HG03064 (cell line): Measurements from ENCODE around the gene GBE1.

Experiments used
- ATAC-seq: cut with Tn5 transposase; IDR thresholded peaks from one replicate; pipeline ENCODE4 v1.9.1; 2021; ENCODE audit warnings: low read depth; ENCODE audit not compliant: unreplicated experiment

GBE1 gene

GRCh38 chr3:81483046-81483445 is 278.4 kb downstream of the GBE1 start:
- no peak for ATAC-seq

DNA sequence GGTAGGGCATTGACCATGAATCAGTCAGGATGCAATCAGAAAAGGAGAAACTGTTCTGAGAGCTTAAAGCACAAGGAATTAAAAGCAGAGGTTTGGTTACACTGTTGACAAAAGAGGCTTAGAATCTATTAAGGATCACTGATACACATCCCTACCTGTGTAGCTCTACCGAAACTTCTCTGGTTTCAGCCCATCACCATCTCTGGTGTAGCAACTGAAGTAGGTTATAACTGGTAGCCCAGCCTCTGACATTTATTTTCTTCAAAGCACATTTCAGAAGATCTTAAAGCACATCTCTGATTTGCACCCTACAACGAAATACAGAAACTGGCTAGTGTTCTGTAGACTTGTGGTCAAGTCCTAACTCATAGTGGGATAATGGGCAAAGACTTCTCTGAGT is 283.7 kb downstream of the GBE1 start:
- no peak for ATAC-seq

GRCh38 chr3:81476692-81477091 is 284.8 kb downstream of the GBE1 start:
- no peak for ATAC-seq

DNA sequence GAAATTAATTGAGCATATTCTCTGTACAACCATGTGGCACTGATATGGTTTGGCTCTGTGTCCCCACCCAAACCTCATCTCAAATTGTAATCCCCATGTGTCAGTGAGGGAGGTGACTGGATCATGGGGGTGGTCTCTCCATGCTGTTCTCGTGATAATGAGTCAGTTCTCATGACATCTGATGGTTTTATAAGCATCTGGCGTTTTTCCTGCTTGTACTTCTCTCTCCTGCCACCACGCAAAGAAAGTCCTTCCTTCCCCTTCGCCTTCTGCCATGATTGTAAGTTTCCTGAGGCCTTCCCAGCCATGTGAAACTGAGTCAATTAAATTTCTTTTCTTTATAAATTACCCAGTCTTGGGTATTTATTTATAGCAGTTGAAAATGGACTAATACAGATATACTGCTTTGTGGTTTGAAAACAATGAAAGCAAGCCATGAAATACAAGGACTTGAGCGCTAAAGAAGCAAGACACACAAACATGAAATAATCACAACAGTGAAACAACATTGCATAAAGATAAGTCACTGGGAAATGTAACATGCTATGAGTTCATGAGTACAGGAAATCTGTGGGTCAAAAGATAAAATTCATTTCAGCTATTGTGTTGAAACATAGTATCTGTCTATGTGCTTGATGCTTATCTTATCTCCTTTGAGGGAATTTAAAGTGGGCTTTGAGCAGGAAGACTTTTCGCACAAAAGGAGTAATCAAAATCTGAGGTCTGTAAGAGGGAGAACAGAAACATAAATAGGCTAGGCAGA is 288.7 kb downstream of the GBE1 start:
- no peak for ATAC-seq

DNA sequence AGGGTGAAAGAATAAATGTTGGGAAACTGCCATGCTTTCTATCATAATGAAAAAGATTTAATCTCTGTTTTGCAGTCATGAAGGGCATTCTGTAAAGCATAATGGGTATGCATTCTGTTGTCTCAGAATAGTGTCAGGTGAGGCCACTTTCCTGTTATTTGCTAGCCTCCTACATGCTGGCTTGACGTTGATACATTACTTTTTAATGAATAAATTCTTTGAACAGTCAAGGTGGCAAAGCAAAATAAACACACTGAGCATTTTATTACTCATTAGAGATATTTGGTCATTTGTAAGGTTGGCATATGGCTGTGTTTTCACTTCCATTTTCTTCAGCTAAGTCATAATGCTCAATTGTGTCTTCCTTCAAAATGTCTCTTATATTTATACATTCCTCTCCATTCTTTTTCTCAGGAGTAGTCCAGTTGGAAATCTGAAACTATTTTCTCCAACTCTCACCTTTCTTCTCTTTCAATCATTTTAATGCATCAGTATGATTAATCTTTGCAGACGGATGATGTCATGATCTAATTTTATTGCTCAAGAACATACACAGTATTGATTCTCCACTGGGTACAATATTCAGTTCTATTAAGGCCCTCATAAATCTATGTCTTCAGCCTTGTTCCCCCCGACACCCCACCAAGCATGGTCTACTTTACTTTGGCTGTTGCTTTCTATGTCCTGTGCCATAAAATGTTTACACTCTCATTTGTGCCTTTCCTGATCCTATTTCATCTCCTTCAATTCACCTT is 290.7 kb downstream of the GBE1 start:
- no peak for ATAC-seq

- no peak for ATAC-seq
These were observed 293.1 kb downstream of the GBE1 start for GRCh38 chr3:81468391-81468790.

- ATAC-seq, result no peak
These were observed 295.3 kb downstream of the GBE1 start for GRCh38 chr3:81466201-81466560.

DNA sequence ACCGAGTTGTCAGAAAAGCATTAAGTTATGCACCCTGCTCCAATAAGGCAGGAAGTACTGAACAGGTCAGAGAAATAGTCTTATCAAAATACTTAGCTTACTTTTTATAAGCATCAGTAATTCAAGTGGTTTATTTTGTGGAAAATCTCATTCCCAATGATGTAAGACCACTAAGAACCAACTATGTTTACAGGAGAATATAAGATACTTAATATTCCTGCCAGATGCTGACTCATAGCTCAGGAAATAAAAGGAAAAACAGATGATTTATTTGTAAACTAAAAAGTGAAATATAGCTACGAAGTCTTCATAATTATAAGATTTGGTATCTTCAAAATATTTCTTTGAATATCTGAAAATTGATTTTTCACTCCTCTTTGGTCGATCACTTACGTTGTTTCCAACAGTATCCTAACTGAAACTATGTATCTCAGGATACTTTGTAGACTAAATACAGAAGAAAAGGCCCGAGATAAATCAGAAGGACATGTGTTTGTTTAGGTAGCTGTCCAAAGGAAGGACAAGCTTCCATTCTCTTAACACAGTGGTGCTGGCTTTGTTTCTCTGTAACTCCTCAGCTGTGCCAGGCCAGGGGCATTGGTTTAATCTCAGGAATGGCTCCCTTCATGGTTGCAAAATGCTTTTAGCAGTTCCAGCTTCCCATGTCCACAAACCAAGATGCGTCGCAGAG is 295.8 kb downstream of the GBE1 start:
- no peak for ATAC-seq

DNA sequence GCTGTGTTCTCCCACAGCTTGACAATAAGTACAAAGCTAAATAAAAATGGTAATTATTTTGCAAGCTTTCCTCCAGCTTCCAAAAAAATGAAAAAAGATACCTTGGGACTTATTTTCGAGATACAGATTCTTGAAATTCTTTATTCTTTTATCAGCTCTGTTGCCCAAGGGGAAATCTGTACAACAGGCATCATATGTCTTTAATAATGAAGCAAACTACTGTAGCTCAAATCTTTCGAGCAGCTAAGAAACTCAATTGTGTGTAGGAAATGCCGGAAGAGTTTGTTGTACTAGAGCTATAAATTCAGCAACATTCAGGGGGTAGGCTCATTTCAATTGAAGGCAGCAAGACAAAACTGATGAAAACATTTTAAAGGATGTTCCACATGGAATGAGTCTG is 297.7 kb downstream of the GBE1 start:
- ATAC-seq, result no peak

- no peak for ATAC-seq
These were observed 298.5 kb downstream of the GBE1 start for GRCh38 chr3:81462921-81463320.

GRCh38 chr3:81459733-81460132 is 301.7 kb downstream of the GBE1 start:
- no peak for ATAC-seq

- ATAC-seq, result no peak
These were observed 309.0 kb downstream of the GBE1 start for GRCh38 chr3:81452418-81452817.

DNA sequence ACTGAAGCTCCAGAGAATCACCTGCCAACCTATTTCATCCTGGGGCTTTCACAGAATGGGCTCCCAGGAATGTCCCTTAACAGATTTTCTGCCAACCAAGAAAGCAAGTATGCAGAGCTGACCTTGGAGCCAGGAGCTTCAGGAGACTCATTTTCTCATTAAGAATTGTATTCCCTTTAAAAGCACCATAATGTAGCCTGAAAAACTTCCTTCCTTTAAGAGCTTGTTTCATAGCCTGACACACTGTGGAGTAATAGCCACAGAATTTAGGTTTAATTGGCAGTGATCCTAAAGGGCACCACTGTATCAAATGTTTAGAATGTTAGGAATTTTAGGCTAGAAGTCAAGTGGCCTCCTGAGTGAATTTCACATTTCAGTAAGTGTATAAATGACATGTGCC is 309.8 kb downstream of the GBE1 start:
- ATAC-seq, result no peak

DNA sequence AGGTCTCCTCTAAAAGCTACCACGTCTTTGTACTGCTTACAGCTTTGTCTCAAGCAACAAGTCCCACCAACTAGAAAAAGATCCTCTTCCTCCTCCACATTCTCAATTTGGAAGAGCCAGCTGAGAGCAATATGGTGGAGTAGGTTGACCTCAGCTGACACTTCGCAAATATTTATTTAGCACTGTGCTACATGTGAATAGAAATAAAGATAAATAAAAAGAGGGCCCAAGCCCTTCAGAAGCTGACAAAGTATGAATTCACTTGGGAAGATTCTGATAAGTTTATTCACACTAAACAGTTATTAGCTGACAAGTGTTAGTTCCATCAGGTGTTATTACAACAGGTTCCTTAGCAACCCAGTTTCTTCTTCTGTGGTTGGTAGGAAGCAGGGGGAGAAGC is 310.3 kb downstream of the GBE1 start:
- no peak for ATAC-seq

GRCh38 chr3:81446806-81447205 is 314.6 kb downstream of the GBE1 start:
- no peak for ATAC-seq

- no peak for ATAC-seq
These were observed 315.7 kb downstream of the GBE1 start for GRCh38 chr3:81445712-81446111.

DNA sequence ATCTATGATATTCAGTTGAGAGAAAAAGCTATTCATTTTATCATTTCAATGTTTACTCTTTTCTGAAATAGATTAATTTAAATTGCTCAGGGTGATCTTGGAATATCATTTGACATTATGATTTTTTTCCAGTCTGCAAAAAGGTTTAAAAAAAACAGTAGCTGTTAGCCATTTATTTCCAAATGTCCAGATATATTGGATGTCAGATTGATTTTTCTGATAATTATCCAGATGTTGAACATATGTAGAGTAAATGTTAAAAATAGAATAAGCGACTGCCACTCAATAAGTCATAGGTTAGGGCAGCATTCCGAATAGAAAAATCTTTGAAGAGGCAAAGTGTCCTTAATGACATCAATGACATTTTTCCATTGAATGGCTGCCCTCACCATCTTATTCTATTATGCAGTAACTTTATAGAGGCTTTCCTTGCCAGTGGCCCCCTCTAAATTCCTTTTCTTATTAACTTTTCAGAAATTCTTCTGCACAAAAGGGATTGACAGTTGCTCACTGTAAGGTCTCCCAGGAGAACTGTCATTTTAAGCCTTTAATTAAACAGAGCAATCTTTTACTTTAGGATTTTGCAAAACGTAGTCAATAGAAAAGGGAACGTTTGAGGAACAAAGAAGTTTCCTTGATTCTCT is 316.5 kb downstream of the GBE1 start:
- no peak for ATAC-seq

- ATAC-seq, result no peak
These were observed 317.5 kb downstream of the GBE1 start for GRCh38 chr3:81443958-81444357.

DNA sequence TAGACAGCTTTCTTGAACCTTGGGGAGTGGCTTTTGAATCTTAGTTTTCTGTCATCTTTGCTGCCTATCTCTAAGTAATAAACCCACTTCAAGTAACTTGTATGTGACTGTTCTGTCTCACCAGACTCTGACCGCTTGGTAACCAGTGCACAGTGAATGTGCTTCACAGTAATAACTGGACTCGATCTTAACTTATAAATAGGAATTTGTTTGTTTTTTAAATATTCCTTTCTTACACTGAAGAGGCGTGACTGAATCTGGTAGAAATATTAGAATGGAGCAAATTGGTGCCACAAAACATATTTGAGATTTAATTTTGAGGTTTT is 318.0 kb downstream of the GBE1 start:
- no peak for ATAC-seq

DNA sequence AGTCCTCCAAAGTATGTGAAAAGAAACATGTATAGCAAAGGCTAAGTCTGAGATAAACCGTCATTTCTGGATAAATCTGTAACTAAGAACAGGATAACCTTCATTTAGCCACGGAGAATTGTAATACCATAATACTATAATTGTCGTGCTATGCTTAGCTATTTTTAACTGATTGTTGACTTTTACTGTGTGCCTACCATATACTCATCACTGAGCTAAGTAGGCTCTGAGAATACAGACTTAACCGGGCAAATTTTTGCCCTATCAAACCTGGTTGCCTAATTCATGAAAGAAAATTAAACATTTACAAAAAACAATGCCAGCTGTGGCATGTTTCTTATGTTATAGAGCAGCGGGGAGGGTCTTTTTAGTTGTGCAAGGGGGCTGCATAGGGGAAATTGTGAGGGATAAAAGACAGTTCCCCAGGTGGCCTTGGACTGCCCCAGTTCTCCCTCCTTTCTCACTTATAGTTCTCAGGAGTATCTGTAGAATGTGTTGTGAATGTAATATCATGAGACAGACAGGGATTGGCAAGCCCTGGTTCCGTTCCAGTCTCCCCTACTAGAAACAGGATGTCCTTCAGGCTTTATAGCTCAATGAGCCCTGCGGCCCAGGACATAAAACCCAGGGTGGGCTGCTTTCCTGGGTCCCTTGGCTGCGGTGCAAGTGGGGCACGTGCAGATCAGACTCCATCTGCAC is 318.5 kb downstream of the GBE1 start:
- ATAC-seq, result no peak

GRCh38 chr3:81440661-81441060 is 320.8 kb downstream of the GBE1 start:
- ATAC-seq, result no peak
